MM.1S (cell line): ENCODE data around the gene HBP1.
"Not testable (repeated sequence)": the region's sequence is repeated elsewhere in the genome, so short reads cannot be mapped to it uniquely, and the experiment has no call there.

ENCODE experiments used
- CTCF ChIP-seq: fragments of 300-600 bp; sonication (generic); IDR thresholded peaks from 2 replicates; pipeline ENCODE4 v1.5.1; 2016; ENCODE audit warnings: antibody characterized with exemption, low read length, mixed read lengths
- EZH2 ChIP-seq: fragments of 300-600 bp; sonication (generic); optimal IDR thresholded peaks from 2 replicates; pipeline ENCODE3; 2017; ENCODE audit warnings: low read depth, mild to moderate bottlenecking, antibody characterized with exemption, low read length, mixed read lengths

DNA sequence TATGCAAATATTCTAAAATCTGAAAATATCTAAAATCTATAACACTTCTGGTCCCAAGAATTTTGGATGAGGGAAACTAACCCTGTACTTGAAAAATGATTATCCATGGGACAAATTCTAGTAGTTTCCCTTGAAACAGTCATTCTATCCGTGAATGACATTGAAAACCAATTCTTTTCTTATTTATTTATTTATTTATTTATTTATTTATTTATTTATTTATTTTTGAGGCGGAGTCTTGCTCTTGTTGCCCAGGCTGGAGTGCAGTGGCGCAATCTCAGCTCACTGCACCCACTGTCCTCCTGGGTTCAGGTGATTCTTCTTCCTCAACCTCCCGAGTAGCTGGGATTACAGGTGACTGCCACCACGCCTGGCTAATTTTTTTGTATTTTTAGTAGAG, 24.9 kb upstream of the HBP1 start:
- TF ChIP-seq CTCF, EZH2: not testable (repeated sequence)
